HG02763 (cell line): ENCODE measurements around the gene ALDH8A1.

Experiments used
- ATAC-seq: cut with Tn5 transposase; IDR thresholded peaks from one replicate; pipeline ENCODE4 v1.9.1; 2021; ENCODE audit warnings: mild to moderate bottlenecking, moderate library complexity; ENCODE audit not compliant: unreplicated experiment

The ALDH8A1 gene, protein sequence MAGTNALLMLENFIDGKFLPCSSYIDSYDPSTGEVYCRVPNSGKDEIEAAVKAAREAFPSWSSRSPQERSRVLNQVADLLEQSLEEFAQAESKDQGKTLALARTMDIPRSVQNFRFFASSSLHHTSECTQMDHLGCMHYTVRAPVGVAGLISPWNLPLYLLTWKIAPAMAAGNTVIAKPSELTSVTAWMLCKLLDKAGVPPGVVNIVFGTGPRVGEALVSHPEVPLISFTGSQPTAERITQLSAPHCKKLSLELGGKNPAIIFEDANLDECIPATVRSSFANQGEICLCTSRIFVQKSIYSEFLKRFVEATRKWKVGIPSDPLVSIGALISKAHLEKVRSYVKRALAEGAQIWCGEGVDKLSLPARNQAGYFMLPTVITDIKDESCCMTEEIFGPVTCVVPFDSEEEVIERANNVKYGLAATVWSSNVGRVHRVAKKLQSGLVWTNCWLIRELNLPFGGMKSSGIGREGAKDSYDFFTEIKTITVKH

DNA sequence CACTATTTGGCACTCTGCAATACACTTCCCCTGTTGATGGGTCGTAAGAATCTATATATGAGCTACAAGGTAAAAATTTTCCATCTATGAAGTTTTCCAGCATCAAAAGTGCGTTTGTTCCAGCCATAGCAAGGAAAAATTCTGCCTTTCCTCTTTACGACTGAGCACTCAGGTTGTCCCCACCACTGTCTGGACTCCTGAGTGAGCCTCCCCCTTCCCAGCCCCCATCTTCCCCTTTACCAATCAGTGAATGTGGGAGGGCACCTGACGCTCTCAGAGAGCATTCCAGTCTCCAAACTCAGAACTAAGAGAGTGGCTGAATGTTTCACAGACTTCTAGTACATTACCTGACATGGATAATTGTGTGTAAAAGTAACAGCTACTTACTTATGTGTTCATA lies at the start of gene ALDH8A1:
ALDH8A1 (minus strand) TSS at position 175 of the 400 bp plus-strand sequence; CDS start at position 127, 48 bp downstream.
- ATAC-seq: no peak

DNA sequence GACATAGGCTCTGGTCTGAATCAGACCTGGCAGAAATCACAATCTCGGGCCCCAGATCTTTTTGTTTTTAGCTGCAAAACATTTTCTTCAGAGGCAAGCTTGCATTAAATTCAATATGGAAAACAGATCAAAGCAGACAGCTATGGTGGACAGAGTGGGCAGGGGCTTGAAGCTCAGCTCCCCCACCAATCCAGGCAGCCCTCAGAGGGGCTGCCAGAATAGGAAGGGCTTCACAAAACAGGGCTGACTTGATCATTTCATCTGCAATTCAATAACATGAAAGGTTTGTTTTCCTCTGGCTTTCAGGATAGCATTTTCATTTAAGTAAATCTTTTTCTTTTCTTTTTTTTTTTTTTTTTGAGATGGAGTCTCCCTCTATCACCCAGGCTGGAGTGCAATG lies 49.2 kb upstream of the ALDH8A1 start:
- no peak for ATAC-seq

DNA sequence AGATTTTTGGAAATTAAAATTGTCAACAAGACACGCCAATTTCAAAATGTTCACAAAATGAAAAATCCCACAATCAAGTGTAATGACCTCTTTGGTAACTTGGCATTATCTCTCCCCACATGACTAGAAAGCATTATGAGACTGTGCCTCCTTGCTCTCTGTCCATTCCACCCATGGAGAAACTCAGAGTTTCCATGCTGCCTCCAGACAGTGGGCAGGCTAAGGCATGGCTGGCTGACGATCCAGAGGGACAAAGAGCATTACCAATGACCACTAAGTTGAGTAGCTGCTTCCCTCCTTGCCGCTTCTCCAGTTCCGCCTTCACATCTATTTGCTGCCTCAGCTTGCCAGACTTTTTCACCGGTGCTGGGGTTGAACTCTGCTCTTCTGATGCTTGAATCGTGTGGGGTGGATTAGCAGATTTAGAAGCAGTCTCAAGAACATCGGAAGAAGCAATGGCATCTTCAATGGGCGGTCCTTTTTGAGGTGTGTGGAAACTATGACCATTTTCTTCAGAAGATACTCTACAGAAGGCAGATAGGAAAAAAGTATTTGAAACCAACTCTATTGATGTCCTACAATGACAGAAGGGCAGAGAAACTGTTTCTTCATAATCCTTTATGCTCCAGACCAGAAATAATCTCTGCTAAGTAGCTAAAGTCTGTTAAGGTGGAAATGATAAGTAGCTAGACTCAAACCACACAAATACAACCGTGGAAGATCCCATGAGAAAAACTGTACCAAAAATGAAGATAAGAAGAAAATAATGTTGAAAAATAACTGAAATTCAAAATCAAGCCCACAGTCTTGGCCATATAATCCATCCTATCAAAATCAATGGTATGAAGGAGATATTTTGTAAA lies 47.5 kb upstream of the ALDH8A1 start:
- no peak for ATAC-seq

DNA sequence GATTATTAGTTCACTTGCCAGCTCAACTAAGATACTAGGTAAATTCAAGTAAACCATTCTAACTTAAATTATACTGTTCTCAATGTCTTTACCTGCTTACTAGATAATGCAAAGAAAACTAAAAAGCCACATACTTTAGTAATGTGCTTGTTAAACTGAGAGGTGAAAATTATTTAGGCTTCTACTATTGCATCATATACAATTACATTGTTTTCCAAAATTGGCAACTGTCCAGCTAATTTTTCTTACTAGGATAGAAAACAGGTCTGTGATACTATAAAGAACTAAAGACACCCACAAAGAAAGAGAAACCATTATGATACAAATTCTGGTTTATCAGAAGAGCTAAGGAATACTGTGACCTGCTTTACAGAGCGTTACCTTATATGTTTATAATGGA lies 45.6 kb upstream of the ALDH8A1 start:
- ATAC-seq: no peak

DNA sequence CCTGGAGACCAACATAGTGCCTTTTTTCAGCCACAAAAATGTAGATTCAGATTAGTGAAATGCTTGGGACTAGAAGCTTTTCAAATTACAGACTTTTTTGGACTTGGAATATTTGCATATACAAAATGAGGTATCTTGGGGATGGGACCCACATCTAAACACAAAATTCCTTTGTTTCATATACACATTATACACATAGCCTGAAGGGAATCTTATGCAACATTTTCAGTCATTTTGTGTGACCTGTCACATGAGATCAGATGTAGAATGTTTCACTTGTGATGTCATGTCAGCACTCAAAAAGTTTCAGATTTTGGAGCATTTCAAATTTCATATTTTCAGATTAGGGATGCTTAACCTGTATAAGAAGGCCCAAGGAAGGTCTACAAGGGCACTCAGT lies 44.5 kb upstream of the ALDH8A1 start:
- ATAC-seq: no peak

DNA sequence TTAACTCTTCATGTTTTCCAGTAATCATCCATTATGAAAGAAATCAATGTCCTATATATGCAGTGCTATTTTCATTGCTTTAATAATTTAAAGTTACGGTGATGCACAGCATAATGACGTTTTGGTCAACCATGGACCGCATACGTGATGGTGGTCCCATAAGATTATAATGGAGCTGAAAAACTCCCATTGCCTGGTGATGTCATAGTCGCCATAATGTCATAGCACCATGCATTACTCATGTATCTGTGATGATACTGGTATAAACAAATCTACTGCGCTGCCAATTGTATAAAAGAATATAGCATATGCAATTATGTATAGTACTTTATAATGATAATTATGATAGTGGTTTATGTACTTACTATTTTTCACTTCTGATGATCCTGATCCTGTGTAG lies 42.3 kb upstream of the ALDH8A1 start:
- no peak for ATAC-seq

DNA sequence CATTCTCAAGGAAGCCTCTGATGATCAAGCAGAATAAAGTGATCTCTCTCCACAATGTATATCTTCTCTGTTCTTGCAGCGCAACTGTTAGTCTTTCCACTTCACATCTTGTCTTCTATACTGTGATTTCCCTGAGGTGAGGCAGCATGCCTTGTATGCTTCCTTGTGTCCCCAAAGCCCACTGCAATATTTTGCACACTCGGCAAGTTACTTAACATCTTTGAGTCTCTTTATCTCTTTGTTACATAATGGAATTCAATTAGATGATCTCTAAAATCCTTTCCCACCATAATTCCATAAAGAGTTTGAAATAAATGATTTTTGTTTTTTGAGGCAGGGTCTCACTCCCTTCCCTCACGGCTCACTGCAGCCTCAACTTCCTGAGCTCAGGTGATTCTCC lies 40.4 kb upstream of the ALDH8A1 start:
- no peak for ATAC-seq

DNA sequence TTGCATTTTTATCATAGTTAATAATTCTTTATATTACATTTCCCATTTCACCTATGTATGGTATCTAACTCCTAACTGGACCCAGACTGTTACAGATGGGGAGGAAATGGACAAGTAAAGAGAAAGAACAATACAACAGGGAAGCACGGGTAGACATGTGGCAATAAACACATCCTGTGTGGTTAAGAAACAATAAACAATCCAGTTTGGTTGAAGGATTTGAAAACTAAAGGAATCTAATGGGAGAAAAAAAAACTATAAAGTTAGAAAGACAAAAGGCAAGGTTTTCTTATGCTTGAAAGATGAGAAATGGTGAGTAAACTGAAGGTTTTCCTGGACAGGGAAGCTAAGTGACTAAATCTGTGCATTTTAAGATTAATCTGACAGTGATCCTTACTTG lies 34.9 kb upstream of the ALDH8A1 start:
- ATAC-seq: no peak

DNA sequence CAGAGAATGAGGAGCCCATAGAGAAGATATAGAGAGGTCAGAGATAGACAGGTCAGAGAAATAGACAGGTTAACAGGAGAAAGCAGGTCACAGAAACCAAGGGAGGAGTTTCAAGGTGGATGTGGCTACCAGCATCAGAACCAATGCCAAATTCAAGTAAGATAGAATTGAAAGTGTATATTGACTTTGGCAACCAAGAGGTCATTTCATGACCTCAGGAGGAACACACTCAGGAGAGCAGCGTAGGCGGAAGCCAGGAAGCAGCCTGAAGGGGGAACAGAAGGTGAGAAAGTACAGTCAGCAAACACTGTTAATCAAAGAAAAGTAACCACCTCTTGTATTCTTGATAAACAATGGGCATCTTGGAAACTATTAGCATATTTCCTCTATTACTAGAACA lies 33.9 kb upstream of the ALDH8A1 start:
- ATAC-seq: no peak

DNA sequence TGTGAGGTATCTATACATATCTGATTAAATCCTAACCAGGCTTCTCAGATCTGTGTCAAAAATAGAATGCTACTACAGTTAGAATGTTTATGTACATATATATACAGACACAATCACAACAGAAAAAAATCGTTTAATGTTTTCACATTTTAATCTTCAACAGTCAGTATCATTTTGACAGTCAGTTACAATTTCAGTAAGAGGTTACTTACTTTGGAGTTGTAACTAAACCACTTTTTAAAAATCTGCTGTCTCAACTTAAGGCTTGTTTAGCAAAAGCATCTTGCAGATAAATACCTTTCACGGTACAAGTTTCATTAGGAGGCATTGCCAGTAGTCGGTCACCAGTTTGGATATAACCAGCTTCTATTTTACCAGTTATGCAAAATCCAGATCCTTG lies 32.3 kb upstream of the ALDH8A1 start:
- ATAC-seq: no peak

DNA sequence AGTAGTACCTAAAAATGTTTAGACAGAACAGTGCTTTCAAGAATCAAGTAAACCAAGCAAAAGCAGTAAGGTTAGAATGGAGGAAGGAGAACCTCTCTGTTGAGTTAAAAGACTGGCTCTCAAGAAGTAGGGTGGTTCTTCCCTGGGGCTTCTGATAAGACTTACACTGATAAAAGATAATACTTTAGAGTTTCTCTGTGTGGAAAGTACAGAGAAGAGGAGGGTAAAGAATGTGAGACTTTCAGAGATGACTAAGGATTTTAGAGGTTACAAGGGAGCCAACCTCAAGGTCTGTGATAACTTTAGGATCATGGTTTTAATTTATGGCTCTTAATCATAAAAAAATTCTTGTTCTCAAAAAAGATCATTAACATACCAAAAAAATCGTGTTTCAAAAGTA lies 30.9 kb upstream of the ALDH8A1 start:
- ATAC-seq: no peak

DNA sequence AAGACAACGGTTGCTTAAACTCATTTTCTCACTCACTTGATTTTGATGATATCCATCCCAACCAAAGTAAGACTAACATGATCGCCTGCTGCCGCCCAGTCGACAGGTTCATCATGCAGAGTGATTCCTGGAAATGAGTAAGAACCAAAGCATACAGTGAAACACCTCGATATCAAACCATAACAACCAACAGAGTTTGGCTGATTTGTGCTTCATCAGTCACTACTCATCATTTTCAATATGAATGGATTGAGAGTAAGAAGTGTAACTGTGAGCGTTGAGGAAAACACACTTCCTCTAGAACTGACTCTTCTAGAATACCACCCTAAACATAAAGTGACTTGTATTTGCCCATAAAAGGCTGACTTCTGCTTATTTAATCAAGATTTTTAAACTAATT lies 29.2 kb upstream of the ALDH8A1 start:
- peak; percentile 64 for ATAC-seq

DNA sequence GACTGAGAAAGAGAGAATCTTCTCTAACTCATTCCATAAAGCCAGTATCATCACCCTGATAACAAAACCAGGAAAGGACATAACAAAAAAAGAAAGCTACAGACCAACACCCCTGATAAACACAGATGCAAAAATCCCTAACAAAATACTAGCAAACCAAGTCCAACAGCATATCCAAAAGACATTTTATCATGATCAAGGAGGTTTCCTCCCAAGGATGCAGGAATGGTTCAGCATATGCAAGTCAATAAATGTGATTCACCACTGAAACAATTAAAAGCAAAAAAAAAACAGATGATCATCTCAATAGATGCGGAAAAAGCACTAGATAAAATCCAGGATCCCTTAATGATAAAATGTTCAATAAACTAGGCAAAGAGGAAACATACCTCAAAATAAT lies 24.5 kb upstream of the ALDH8A1 start:
- no peak for ATAC-seq

DNA sequence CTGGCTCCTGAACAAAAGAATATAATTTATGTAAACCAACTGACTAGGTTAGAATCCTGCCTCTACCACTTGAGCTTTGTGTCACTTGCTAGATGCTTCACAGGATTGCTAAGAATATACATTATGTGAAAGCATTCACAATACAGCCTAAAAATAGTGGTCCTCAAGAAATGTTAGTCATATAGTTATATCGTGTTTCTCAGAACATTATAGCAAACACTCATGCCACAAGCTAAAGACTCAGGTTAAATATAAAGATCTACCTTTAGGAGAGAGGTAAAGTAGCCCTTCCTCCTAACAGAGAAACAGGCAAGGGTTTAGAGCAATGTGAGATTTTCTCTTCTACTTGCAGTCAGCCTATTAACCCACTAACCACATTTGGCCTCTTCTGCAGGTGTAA lies 17.8 kb upstream of the ALDH8A1 start:
- ATAC-seq: no peak

DNA sequence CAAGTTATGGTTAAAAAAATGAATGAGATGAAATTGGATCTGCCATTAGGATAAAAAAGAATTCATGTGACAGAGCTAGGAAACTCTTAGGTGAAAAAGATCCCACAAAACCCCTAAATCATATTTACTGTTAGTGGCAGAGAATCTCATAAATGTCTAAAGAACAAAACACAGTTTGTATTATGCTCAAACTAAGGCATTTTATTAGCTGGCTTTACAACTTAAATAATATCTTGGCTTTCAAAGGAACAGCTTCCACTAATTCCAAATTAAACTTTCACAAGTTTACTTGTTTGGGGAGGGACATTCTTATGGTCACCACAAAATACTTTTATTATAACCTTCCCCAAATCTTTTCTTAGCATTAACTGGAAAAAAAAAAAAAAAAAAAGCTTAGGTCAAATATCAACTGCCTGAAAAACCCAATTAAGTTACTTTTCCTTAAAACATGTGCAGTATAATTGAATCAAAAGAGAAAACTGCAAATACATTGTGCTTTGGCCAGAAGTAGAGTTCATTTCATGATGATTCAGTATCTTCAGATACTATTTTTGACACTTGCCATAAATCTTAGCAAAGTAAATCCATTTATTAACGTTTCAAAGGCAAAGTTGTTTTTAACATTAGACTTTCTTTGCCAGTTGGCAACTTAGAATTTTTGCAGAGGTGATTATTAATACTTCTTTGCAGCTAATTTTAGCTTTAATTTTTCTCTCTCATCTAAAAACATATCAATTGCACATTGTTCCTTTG lies 14.7 kb upstream of the ALDH8A1 start:
- no peak for ATAC-seq

DNA sequence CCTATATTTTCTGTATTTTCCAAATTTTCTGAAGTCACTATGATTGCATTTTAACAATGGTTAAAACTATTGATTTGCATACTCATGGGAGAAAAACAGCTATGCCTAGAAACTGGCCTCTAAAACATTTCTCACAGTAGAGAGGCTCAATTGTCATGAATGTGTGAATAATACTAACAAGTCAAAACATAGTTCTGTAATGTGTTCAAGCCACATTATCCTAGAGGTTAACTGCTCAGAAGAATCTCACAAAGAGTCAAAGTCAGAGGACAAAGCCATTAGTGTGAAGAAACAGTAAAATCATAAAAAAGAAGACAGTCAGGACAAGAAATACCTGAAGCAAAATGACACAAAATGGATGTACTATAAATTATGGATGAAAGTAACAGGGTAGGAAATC lies 12.5 kb upstream of the ALDH8A1 start:
- ATAC-seq: no peak

DNA sequence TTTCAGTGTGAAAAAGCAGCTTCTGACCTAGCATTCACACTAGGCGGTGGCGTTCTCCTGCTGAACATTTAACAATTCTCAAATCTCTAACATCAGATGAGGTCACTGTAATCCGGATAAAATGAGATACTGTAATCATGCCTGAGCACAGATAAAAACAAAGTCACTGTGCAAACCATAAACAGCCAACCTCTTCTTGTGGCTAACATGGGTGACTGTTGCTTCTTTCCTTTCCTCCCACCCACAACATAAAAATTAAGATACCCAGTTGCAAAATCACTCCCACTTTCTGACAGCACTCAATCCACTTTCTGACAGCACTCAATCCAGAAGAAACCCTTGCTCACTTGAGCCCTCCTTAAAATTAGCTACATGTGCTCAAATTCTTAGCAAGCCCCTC lies 11.5 kb upstream of the ALDH8A1 start:
- no peak for ATAC-seq

DNA sequence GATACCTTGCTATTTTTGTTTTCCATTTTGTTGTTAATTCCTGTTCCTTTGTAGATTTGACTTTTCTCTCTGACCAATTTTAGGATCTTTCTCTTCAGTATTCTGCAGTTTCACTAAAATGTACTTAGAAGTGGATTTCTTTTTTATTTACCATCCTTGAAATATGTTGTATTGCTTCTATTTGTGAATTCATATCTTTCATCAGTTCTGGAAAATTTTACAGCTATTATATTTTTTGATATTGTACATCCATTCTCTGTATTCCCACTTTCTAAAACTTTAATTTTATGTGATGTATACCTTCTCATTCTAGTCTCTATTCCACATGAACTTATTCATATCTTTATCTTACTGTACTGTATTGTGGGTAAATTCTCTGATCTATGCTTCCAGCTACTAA lies 9.7 kb upstream of the ALDH8A1 start:
- no peak for ATAC-seq

DNA sequence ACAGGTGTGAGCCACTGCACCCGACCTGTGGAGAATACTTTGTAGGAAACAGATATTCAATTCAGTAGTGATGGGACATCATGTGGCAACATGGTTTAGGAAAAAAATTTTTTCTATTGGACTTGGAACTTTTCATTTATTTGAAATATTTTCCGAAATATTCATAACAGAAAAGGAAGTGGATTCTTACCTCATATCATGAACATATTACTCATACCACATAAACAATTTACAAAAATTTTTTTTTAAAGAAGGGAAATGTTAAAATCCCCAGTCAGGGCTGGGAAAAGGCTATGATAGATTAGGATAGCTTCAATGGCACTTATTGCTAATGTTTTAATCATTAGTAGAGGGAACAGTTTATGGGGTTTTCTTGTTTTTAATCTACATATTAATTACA lies 6.8 kb upstream of the ALDH8A1 start:
- ATAC-seq: no peak

DNA sequence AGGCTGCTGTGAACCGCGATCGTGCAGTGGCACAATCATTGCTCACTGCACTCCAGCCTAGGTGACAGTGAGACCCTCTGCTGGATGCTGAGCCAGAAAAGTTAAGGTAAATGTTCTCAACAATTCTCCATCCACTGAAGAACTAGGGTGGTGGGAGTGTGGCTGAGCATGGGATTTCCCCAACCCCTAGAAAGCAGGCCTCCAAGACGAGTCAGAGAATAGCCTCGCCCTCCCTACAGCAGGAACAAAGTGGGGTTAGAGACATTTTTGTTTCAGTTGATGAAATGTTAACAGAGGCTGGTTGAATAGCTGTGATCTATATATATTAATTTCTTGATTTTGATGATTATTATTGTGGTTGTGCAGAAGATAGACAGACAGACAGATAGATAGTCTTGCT lies 6.1 kb upstream of the ALDH8A1 start:
- no peak for ATAC-seq

DNA sequence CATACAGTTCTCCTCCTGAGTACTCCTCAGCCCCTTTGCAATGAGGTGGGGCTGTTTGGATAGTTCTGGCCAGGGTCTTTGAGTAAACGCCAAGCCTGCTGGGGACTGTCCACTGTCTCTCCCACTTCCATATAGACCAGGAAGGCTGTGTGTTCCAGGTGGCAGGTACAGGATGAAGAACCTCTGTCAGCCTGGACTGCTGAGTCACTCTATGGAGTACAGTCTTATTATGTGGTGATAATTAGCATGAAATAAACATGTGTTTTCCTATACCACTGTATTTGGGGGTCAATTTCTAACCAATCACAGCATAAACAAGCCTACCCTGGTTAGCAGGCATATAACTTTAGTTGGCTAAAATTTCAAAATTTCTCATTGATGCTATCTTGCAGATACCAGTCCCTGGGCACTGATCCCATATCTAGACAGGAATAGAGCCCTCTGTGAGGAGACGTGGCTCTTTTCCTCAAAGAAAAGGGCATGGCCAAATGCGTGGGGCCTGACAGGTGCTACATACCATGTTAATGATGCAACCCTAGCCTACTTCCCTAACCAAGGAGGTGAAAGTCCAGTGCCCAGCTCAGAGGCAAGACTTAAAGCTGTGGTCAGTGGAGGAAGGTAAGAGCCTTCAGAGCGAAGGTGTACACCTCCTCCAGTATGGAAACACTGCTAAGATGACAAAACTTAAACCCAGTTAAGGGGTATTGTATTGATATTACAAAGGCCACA lies 4.5 kb upstream of the ALDH8A1 start:
- ATAC-seq: no peak
